ENCODE data around the gene FRMPD1. TPM values are rescaled to one million over a fixed set of nuclear protein-coding genes. Genes with fewer than 3 reads are reported as not detected.
"Not testable (repeated sequence)": the region's sequence is repeated elsewhere in the genome, so short reads cannot be mapped to it uniquely, and the experiment has no call there.

Gene FRMPD1
- total and polyA plus RNA-seq, 3 experiments from 2014 or later = not detected

DNA sequence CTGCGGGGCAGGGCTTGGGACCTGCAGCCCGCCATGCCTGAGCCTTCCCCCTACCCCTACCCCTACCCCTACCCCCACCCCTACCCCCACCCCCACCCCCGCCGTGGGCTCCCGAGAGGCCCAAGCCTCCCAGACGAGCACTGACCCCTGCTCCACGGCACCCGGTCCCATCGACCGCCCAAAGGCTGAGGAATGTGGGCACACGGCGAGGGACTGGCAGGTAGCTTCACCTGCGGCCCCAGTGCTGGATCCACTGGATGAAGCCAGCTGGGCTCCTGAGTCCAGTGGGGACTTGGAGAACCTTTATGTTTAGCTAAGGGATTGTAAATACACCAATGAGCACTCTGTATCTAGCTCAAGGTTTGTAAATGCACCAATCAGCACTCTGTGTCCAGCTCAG is 101.4 kb downstream of the FRMPD1 start:
- CTCF ChIA-PET = interaction anchor here (0.8 to 1.6 kb wide), 3 partner anchors 8 to 19 kb away, joined by 3 read pairs; no protein-coding TSS in a partner anchor
- H3K36me3 ChIP-seq (ENCODE audit: insufficient read depth, low read length); H3K27ac ChIP-seq (ENCODE audit: low read depth, low read length); H3K9me3 Mint-ChIP-seq; H3K9me3 ChIP-seq (ENCODE audit: low read length); H3K36me3 Mint-ChIP-seq; DNase-seq; H3K27me3 ChIP-seq (ENCODE audit: insufficient read depth, low read length, poor library complexity, severe bottlenecking); H3K4me3 ChIP-seq (ENCODE audit: low read length); H3K27me3 Mint-ChIP-seq: not testable (repeated sequence)
- H3K4me3 Mint-ChIP-seq = peak overlapping the region in 3 of 7 donors; percentile 74 to 98 (median 97)
- H3K4me1 Mint-ChIP-seq = peaks cover 33 to 40% (median 33%) of the 10 kb centered on the region in 3 donors
- peak overlapping the region in 1 of 8 donors; percentile 89 for H3K27ac Mint-ChIP-seq
- POLR2A ChIA-PET = interaction anchor here (1.1 kb wide), 1 partner anchor 48 kb away, joined by 3 read pairs; the partner anchor contains the start of gene DCAF10
- peaks cover 16% of the 10 kb centered on the region for H3K4me1 ChIP-seq (ENCODE audit: insufficient read depth, low read length)

DNA sequence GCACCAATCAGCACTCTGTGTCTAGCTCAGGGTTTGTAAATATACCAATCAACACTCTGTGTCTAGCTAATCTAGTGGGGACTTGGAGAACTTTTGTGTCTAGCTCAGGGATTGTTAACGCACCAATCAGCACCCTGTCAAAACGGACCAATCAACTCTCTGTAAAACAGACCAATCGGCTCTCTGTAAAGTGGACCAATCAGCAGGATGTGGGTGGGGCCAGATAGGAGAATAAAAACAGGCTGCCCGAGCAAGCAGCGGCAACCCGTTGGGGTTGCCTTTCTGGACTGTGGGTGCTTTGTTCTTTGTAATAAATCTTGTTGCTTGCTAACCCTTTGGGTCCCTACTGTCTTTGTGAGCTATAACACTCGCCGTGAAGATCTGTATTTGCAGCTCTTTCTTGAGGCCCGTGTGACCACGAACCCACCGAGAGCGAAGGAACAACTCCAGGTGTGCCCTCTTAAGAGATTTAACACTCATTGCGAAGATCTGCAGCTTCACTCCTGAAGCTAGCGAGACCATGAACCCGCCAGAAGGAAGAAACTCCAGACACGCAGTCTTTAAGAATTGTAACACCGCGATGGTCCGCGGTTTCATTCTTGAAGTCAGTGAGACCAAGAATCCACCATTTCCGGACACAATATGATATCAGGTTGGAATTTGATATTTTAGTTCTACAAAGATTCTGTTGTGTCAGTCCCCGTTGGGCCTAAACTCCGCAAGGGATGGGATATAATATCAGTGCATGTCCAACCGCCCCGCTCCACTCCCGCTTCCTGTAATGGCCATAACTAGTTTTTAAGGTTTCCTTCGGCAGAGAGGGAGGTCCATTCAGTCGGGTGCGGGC is 102.1 kb downstream of the FRMPD1 start:
- Mint-ChIP-seq H3K27ac (peak overlapping the region; percentile 71 to 98 (median 96)), H3K4me3 (peak overlapping the region; percentile 96 to 99 (median 97)), H3K9me3 (no peaks in the 10 kb centered on the region), H3K36me3 (peaks cover 0 to 14% (median 0%) of the 10 kb centered on the region in 3 donors), H3K4me1 (peaks cover 33 to 46% (median 35%) of the 10 kb centered on the region in 3 donors), H3K27me3 (peaks cover 0 to 1% of the 10 kb centered on the region in 2 donors)
- Histone ChIP-seq H3K4me1 (ENCODE audit: insufficient read depth, low read length) (peaks cover 16% of the 10 kb centered on the region), H3K9me3 (ENCODE audit: low read length) (no peaks in the 10 kb centered on the region), H3K4me3 (ENCODE audit: low read length) (peak overlapping the region; percentile 99), H3K27ac (ENCODE audit: low read depth, low read length) (peak overlapping the region; percentile 85), H3K36me3 (ENCODE audit: insufficient read depth, low read length) (no peaks in the 10 kb centered on the region), H3K27me3 (ENCODE audit: insufficient read depth, low read length, poor library complexity, severe bottlenecking) (no peaks in the 10 kb centered on the region)
- ChIA-PET POLR2A (interaction anchor here (1.1 kb wide), 1 partner anchor 48 kb away, joined by 3 read pairs; the partner anchor contains the start of gene DCAF10), CTCF (interaction anchor here (0.8 to 1.6 kb wide), 3 partner anchors 9 to 20 kb away, joined by 3 read pairs; no protein-coding TSS in a partner anchor)
- peak in 1 of 5 donors; percentile 8 for DNase-seq

DNA sequence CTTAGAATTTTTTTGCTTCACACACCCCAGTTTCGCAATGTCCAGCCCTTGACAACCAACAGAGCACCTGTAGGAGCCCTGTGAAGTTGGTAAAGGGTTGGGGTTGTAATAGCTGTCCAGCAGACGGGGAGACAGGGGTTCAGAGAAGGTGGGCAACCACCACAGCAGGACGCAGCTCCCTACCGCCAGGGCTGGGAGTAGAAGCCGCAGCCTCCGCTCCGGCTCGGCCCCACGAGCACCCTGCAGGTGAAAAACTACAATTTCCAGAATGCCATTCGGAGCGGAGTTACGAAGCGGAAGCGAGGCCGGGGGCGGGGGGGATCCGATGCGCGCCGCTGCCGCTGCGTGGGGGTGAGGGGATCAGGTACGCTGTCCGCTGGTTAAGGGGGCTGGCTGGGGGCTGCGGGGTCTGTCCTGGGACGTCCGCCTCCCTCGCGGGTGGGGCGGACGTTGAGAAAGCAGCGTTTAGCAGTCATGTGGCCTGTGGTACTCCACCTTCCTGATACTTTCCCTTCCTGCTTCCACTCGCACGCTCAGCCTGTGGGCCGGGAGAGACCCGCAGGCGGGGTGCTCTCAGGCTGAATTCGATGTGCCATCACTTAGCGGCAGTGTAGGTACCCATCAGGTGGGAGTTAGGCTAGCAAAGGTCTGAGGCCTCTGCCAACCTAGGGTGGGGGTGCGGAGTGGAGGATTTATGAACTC is 102.9 kb downstream of the FRMPD1 start, which contains the start of gene TRMT10B:
Gene TRMT10B, plus strand, starts transcription at position 317 of the 702 bp plus-strand sequence. CDS start 8,127 bp downstream, outside the sequence.
- no peaks in the 10 kb centered on the region for H3K27me3 ChIP-seq (ENCODE audit: insufficient read depth, low read length, poor library complexity, severe bottlenecking)
- H3K9me3 ChIP-seq (ENCODE audit: low read length) = no peaks in the 10 kb centered on the region
- Mint-ChIP-seq H3K4me3 (peak within 1 kb of the TSS; percentile 96 to 99 (median 97)), H3K9me3 (no peaks in the 10 kb centered on the region), H3K4me1 (peaks cover 33 to 46% (median 35%) of the 10 kb centered on the region in 3 donors), H3K27ac (peak within 1 kb of the TSS; percentile 89 to 99 (median 96)), H3K27me3 (peaks cover 0 to 1% of the 10 kb centered on the region in 2 donors), H3K36me3 (peaks cover 0 to 14% (median 0%) of the 10 kb centered on the region in 3 donors)
- peak within 1 kb of the TSS; percentile 85 for H3K27ac ChIP-seq (ENCODE audit: low read depth, low read length)
- POLR2A ChIA-PET = no interaction called here
- DNase-seq = peak; percentile 52 to 75 (median 64)
- peak within 1 kb of the TSS; percentile 99 for H3K4me3 ChIP-seq (ENCODE audit: low read length)
- no peaks in the 10 kb centered on the region for H3K36me3 ChIP-seq (ENCODE audit: insufficient read depth, low read length)
- CTCF ChIA-PET = interaction anchor here (1.6 kb wide), 1 partner anchor 10 kb away, joined by 3 read pairs; no protein-coding TSS in a partner anchor
- peaks cover 16% of the 10 kb centered on the region for H3K4me1 ChIP-seq (ENCODE audit: insufficient read depth, low read length)

DNA sequence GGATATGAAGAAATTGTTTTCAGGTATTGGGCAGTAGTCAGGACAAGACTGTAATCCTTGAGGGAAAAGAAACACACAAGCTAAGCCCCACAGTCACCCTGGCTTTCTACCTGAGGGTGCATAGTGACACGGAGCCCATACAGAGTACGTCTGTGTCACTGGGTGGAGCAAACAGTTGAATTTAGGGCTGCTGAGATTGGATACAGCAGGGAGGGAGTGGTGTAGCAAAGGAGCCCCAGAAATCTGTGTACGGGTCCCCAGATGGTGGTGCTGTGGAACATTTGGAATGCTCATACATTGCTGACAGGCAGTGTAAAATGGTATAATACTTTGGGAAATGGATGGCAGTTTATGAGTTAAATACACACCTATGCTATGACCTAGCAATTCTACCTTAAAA is 108.0 kb downstream of the FRMPD1 start:
- POLR2A ChIA-PET = no interaction called here
- H3K9me3 Mint-ChIP-seq = no peaks in the 10 kb centered on the region

DNA sequence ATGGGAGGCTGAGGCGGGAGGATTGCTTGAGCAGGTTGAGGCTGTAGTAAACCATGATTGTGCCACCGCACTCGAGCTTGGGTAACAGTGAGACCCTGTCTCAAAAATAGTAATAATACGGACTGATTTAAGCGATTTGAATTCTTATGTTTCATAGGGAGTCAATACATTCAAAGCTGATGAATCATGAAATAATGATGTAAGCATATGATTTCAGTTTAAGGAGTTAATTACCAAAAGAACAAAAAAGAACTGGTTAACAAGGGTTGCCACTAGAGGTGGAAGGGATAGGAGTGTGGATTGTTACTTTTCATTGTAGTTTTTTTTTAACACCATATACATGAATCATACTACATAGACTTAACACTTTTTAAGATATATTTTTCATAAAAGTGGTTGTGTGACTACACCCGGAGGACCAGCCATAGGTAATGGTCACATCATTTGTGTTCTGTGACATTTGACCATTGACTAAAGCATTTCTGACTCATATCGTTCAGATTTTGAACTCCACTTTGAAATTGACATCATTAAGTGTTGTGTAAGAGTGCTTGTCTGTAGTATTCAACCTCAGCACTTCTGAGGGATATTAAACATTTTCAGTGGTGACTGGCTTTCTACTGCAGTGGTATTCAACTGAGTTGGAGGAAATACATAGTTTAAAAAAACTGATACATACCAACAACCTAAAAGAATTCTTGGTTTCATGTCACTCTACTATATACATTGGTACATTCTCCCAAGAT is 109.8 kb downstream of the FRMPD1 start:
- H3K9me3 Mint-ChIP-seq = no peaks in the 10 kb centered on the region
- Histone ChIP-seq H3K4me1 (ENCODE audit: insufficient read depth, low read length) (no peaks in the 10 kb centered on the region), H3K4me3 (ENCODE audit: low read length) (no peak overlapping the region), H3K9me3 (ENCODE audit: low read length) (no peaks in the 10 kb centered on the region), H3K27ac (ENCODE audit: low read depth, low read length) (no peak overlapping the region), H3K36me3 (ENCODE audit: insufficient read depth, low read length) (no peaks in the 10 kb centered on the region), H3K27me3 (ENCODE audit: insufficient read depth, low read length, poor library complexity, severe bottlenecking) (no peaks in the 10 kb centered on the region)
- H3K27ac Mint-ChIP-seq = peak overlapping the region in 1 of 8 donors; percentile 15
- DNase-seq = no peak
- POLR2A ChIA-PET = no interaction called here
- H3K4me3 Mint-ChIP-seq = no peak overlapping the region
- CTCF ChIA-PET = interaction anchor here (1.4 kb wide), 1 partner anchor 13 kb away, joined by 5 read pairs; no protein-coding TSS in a partner anchor
- H3K27me3 Mint-ChIP-seq = no peaks in the 10 kb centered on the region
- peaks cover 4 to 47% (median 9%) of the 10 kb centered on the region in 3 donors for H3K36me3 Mint-ChIP-seq
- H3K4me1 Mint-ChIP-seq = peaks cover 11 to 26% (median 20%) of the 10 kb centered on the region in 3 donors

More for the DNA sequence above, 108.0 kb downstream of the FRMPD1 start:
- Mint-ChIP-seq H3K36me3 (peaks cover 0 to 37% (median 4%) of the 10 kb centered on the region in 3 donors), H3K27ac (peak overlapping the region in 1 of 8 donors; percentile 46), H3K4me3 (no peak overlapping the region), H3K27me3 (no peaks in the 10 kb centered on the region), H3K4me1 (peaks cover 24 to 42% (median 33%) of the 10 kb centered on the region in 3 donors)
- Histone ChIP-seq H3K36me3 (ENCODE audit: insufficient read depth, low read length) (no peaks in the 10 kb centered on the region), H3K27me3 (ENCODE audit: insufficient read depth, low read length, poor library complexity, severe bottlenecking) (no peaks in the 10 kb centered on the region), H3K4me1 (ENCODE audit: insufficient read depth, low read length) (peaks cover 10% of the 10 kb centered on the region), H3K27ac (ENCODE audit: low read depth, low read length) (no peak overlapping the region), H3K4me3 (ENCODE audit: low read length) (no peak overlapping the region), H3K9me3 (ENCODE audit: low read length) (no peaks in the 10 kb centered on the region)
- CTCF ChIA-PET = interaction anchor here (1.4 kb wide), 1 partner anchor 13 kb away, joined by 3 read pairs; no protein-coding TSS in a partner anchor
- no peak for DNase-seq

DNA sequence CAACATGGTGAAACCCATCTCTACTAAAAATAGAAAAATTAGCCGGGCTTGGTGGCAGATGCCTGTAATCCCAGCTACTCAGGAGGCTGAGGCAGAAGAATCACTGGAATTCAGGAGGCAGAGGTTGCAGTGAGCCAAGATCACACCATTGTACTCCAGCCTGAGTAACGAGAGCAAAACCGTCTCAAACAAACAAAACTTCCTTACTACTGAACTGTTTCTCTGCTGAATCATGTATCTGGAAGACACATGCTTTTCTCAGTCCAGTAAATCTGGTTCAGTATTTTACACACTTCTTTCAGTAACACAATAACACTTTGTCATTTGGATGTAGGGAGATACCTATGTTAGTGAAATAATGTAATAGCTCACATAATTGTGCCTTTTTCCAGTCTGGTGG is 110.8 kb downstream of the FRMPD1 start:
- no peak overlapping the region for H3K4me3 Mint-ChIP-seq
- no peak overlapping the region for H3K4me3 ChIP-seq (ENCODE audit: low read length)
- CTCF ChIA-PET = no interaction called here
- no peak for DNase-seq
- POLR2A ChIA-PET = no interaction called here
- no peaks in the 10 kb centered on the region for H3K4me1 ChIP-seq (ENCODE audit: insufficient read depth, low read length)
- no peaks in the 10 kb centered on the region for H3K27me3 Mint-ChIP-seq
- peaks cover 6 to 20% (median 12%) of the 10 kb centered on the region in 3 donors for H3K4me1 Mint-ChIP-seq
- H3K36me3 Mint-ChIP-seq = peaks cover 4 to 50% (median 9%) of the 10 kb centered on the region in 3 donors
- H3K36me3 ChIP-seq (ENCODE audit: insufficient read depth, low read length) = no peaks in the 10 kb centered on the region
- no peaks in the 10 kb centered on the region for H3K9me3 Mint-ChIP-seq
- no peaks in the 10 kb centered on the region for H3K9me3 ChIP-seq (ENCODE audit: low read length)
- H3K27me3 ChIP-seq (ENCODE audit: insufficient read depth, low read length, poor library complexity, severe bottlenecking) = no peaks in the 10 kb centered on the region
- H3K27ac Mint-ChIP-seq = peak overlapping the region in 2 of 8 donors; percentile 9 to 65
- no peak overlapping the region for H3K27ac ChIP-seq (ENCODE audit: low read depth, low read length)

DNA sequence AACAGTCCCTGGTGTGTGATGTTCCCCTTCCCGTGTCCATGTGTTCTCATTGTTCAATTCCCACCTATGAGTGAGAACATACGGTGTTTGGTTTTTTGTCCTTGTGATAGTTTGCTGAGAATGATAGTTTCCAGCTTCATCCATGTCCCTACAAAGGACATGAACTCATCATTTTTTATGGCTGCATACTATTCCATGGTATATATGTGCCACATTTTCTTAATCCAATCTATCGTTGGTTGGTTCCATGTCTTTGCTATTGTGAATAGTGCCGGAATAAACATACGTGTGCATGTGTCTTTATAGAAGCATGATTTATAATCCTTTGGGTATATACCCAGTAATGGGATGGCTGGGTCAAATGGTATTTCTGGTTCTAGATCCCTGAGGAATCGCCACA is 114.5 kb downstream of the FRMPD1 start:
- CTCF ChIA-PET; H3K36me3 ChIP-seq (ENCODE audit: insufficient read depth, low read length); H3K27me3 Mint-ChIP-seq; H3K27me3 ChIP-seq (ENCODE audit: insufficient read depth, low read length, poor library complexity, severe bottlenecking); H3K4me3 ChIP-seq (ENCODE audit: low read length); H3K9me3 ChIP-seq (ENCODE audit: low read length); H3K27ac Mint-ChIP-seq; POLR2A ChIA-PET; H3K4me1 ChIP-seq (ENCODE audit: insufficient read depth, low read length); H3K9me3 Mint-ChIP-seq; H3K4me3 Mint-ChIP-seq; H3K27ac ChIP-seq (ENCODE audit: low read depth, low read length); DNase-seq: not testable (repeated sequence)
- H3K36me3 Mint-ChIP-seq = peaks cover 4 to 67% (median 10%) of the 10 kb centered on the region in 3 donors
- peaks cover 4 to 18% (median 10%) of the 10 kb centered on the region in 3 donors for H3K4me1 Mint-ChIP-seq

Data from CD8-positive, alpha-beta memory T cell (primary cell).